HepG2 (cell line): ENCODE data around the gene NCOA4. TPM values are rescaled to one million over a fixed set of nuclear protein-coding genes. Genes with fewer than 3 reads are reported as not detected.
A peak's percentile ranks its signal among the peaks of the same experiment; 100 is the strongest.

Experiments
- BORCS8-MEF2B ChIP-seq: sonication (generic); formaldehyde crosslinking; IDR thresholded peaks from 2 replicates; pipeline ENCODE4 v1.8.0; 2022; ENCODE audit warnings: mild to moderate bottlenecking, missing genetic modification reagents
- CC2D1A ChIP-seq: sonication (generic); formaldehyde crosslinking; IDR thresholded peaks from 2 replicates; pipeline ENCODE4 v1.8.1; 2023; ENCODE audit warnings: mild to moderate bottlenecking, missing genetic modification reagents
- DMAP1 ChIP-seq: IDR thresholded peaks from 2 replicates; pipeline ENCODE4 v1.6.1; 2016
- ELF1 ChIP-seq: sonication (generic); formaldehyde crosslinking; IDR thresholded peaks from 2 replicates; pipeline ENCODE4 v1.4.0; 2020; ENCODE audit warnings: missing genetic modification reagents
- EZH2 ChIP-seq: conservative IDR thresholded peaks from 2 replicates; pipeline ENCODE4 v1.6.1; 2012; ENCODE audit warnings: mild to moderate bottlenecking, low read depth, low read length, moderate library complexity
- FOXC1 ChIP-seq: sonication (generic); formaldehyde crosslinking; IDR thresholded peaks from 2 replicates; pipeline ENCODE4 v1.8.0; 2022; ENCODE audit warnings: mild to moderate bottlenecking, missing genetic modification reagents, borderline replicate concordance
- MAF1 ChIP-seq: sonication (generic); formaldehyde crosslinking; IDR thresholded peaks from 2 replicates; pipeline ENCODE4 v1.5.0; 2020; ENCODE audit warnings: missing genetic modification reagents, borderline replicate concordance
- MLLT10 ChIP-seq: sonication (generic); formaldehyde crosslinking; IDR thresholded peaks from 2 replicates; pipeline ENCODE4 v1.4.0; 2020; ENCODE audit warnings: missing genetic modification reagents
- NAIF1 ChIP-seq: sonication (generic); formaldehyde crosslinking; IDR thresholded peaks from 2 replicates; pipeline ENCODE4 v1.5.0; 2020; ENCODE audit warnings: mild to moderate bottlenecking, missing genetic modification reagents, borderline replicate concordance
- RAD21 ChIP-seq: fragments of 450-650 bp; formaldehyde crosslinking; IDR thresholded peaks from 2 replicates; pipeline ENCODE4 v1.5.0; 2020; ENCODE audit warnings: mild to moderate bottlenecking
- SALL1 ChIP-seq: sonication (generic); formaldehyde crosslinking; IDR thresholded peaks from 2 replicates; pipeline ENCODE4 v1.8.0; 2022; ENCODE audit warnings: mild to moderate bottlenecking, missing genetic modification reagents
- SMAD1 ChIP-seq: sonication (generic); formaldehyde crosslinking; IDR thresholded peaks from 2 replicates; pipeline ENCODE4 v1.4.0; 2020; ENCODE audit warnings: missing genetic modification reagents, low read depth, mild to moderate bottlenecking, borderline replicate concordance
- SOX5 ChIP-seq: IDR thresholded peaks from 2 replicates; pipeline ENCODE4 v1.6.1; 2016; ENCODE audit warnings: borderline replicate concordance
- THYN1 ChIP-seq: sonication (generic); formaldehyde crosslinking; IDR thresholded peaks from 2 replicates; pipeline ENCODE4 v1.8.1; 2023; ENCODE audit warnings: low read depth, mild to moderate bottlenecking, moderate library complexity, missing genetic modification reagents, borderline replicate concordance
- U2AF2 ChIP-seq: fragments of 200-400 bp; formaldehyde crosslinking; IDR thresholded peaks from 2 replicates; pipeline ENCODE4 v1.6.1; 2017; ENCODE audit warnings: low read depth, mild to moderate bottlenecking, low read length
- ZFP36 ChIP-seq: fragments of 150-350 bp; IDR thresholded peaks from 2 replicates; pipeline ENCODE4 v1.6.1; 2018; ENCODE audit warnings: borderline replicate concordance, low read length, low read depth; ENCODE audit not compliant: partially characterized antibody
- ZFP41 ChIP-seq: sonication (generic); formaldehyde crosslinking; IDR thresholded peaks from 2 replicates; pipeline ENCODE4 v1.4.0; 2020; ENCODE audit warnings: mild to moderate bottlenecking, missing genetic modification reagents, borderline replicate concordance
- ZFYVE20 ChIP-seq: sonication (generic); formaldehyde crosslinking; IDR thresholded peaks from 2 replicates; pipeline ENCODE4 v1.8.0; 2023; ENCODE audit warnings: low read depth, mild to moderate bottlenecking, moderate library complexity, missing genetic modification reagents, borderline replicate concordance
- ZMYM3 ChIP-seq: sonication (generic); formaldehyde crosslinking; IDR thresholded peaks from 2 replicates; pipeline ENCODE4 v1.5.1; 2020; ENCODE audit warnings: mild to moderate bottlenecking, missing genetic modification reagents
- ZNF136 ChIP-seq: sonication (generic); formaldehyde crosslinking; IDR thresholded peaks from 2 replicates; pipeline ENCODE4 v1.8.1; 2022; ENCODE audit warnings: low read depth, mild to moderate bottlenecking, moderate library complexity, missing genetic modification reagents
- ZNF143 ChIP-seq: sonication (generic); formaldehyde crosslinking; IDR thresholded peaks from 2 replicates; pipeline ENCODE4 v1.4.0; 2020; ENCODE audit warnings: missing genetic modification reagents
- ZNF350 ChIP-seq: sonication (generic); formaldehyde crosslinking; IDR thresholded peaks from 2 replicates; pipeline ENCODE4 v1.4.0; 2020; ENCODE audit warnings: mild to moderate bottlenecking, low read depth, missing genetic modification reagents, borderline replicate concordance
- ZNF354B ChIP-seq: sonication (generic); formaldehyde crosslinking; IDR thresholded peaks from 2 replicates; pipeline ENCODE4 v1.8.0; 2022; ENCODE audit warnings: mild to moderate bottlenecking, missing genetic modification reagents
- ZNF496 ChIP-seq: sonication (generic); formaldehyde crosslinking; IDR thresholded peaks from 2 replicates; pipeline ENCODE4 v1.8.1; 2023; ENCODE audit warnings: mild to moderate bottlenecking, moderate library complexity, missing genetic modification reagents; ENCODE audit not compliant: insufficient replicate concordance
- ZNF619 ChIP-seq: sonication (generic); formaldehyde crosslinking; IDR thresholded peaks from 2 replicates; pipeline ENCODE4 v1.4.0; 2020; ENCODE audit warnings: mild to moderate bottlenecking, missing genetic modification reagents
- ZNF780A ChIP-seq: sonication (generic); formaldehyde crosslinking; IDR thresholded peaks from 2 replicates; pipeline ENCODE4 v1.8.0; 2022; ENCODE audit warnings: mild to moderate bottlenecking, missing genetic modification reagents, moderate library complexity
- ZNF800 ChIP-seq: sonication (generic); formaldehyde crosslinking; IDR thresholded peaks from 2 replicates; pipeline ENCODE4 v1.4.0; 2020; ENCODE audit warnings: missing genetic modification reagents
- polyA plus RNA-seq, 8 experiments: library from polyadenylated mRNA; depleted of rRNA in 3 of 8; stranded (reverse) in 7 of 8; unstranded in 1 of 8; fragments of >200 nt; fragmentation: Illumina TruSeq in 4 of 8; extraction: Trizol in 4 of 8; gene quantifications; 2 replicates each; pipeline versions ENCODE4 v1.2.1 to v1.2.3, GENCODE V29; 2011 to 2016; ENCODE audit warnings: low read depth in 4 of 8, missing spikeins in 1 of 8, mixed read lengths in 1 of 8; ENCODE audit not compliant: insufficient read depth in 1 of 8
- total RNA-seq, 5 experiments: library from RNA; depleted of rRNA; stranded (reverse); fragments of >200 nt; fragmentation: Illumina TruSeq; extraction: Trizol; gene quantifications; 2 replicates each; pipeline ENCODE4 v1.2.3, GENCODE V29; 2016; ENCODE audit warnings: low read depth in 1 of 5
- TF ChIP-seq, protein P1 (sequence below): sonication (generic); formaldehyde crosslinking; IDR thresholded peaks from 2 replicates; pipeline ENCODE4 v1.4.0; 2020; ENCODE audit warnings: missing genetic modification reagents

Gene NCOA4
- total and polyA plus RNA-seq, 2 of the 13 experiments (the other 11 are each of a cell fraction or from before 2014, with no cell fraction given) = 306 to 400 TPM

- TF ChIP-seq SALL1 (CRISPR knock-in tag) (peak; percentile 97), ZNF780A (no peak), FOXC1 (CRISPR knock-in tag) (peak; percentile 87; the same call in 1 of the 2 replicates), ZNF136 (peak; percentile 93; the same call in 1 of the 2 replicates), ZFP36 (no peak), SMAD1 (CRISPR knock-in tag) (peak; percentile 62; the same call in 1 of the 2 replicates), ZNF354B (CRISPR knock-in tag) (no peak), EZH2 (no peak), ZNF800 (CRISPR knock-in tag) (peak; percentile 83), THYN1 (no peak), BORCS8-MEF2B (peak; percentile 85), DMAP1 (CRISPR knock-in tag) (0 out of 2 replicates have a peak, but pooled peaks have one; percentile 50), RAD21 (peak; percentile 68), ZMYM3 (peak; percentile 84), NAIF1 (CRISPR knock-in tag) (peak; percentile 67; the same call in 1 of the 2 replicates), ZFYVE20 (CRISPR knock-in tag) (no peak), ZNF143 (CRISPR knock-in tag) (peak; percentile 58; the same call in 1 of the 2 replicates), ZNF496 (CRISPR knock-in tag) (no peak), CC2D1A (CRISPR knock-in tag) (0 out of 2 replicates have a peak, but pooled peaks have one; percentile 35), ZNF350 (CRISPR knock-in tag) (peak; percentile 65; the same call in 1 of the 2 replicates), MLLT10 (CRISPR knock-in tag) (peak; percentile 91; the same call in 1 of the 2 replicates), U2AF2 (no peak), MAF1 (CRISPR knock-in tag) (peak; percentile 79; the same call in 1 of the 2 replicates), ZFP41 (CRISPR knock-in tag) (peak; percentile 60; the same call in 1 of the 2 replicates), SOX5 (CRISPR knock-in tag) (peak; percentile 67; the same call in 1 of the 2 replicates), ELF1 (CRISPR knock-in tag) (peak; percentile 54), ZNF619 (CRISPR knock-in tag) (peak; percentile 85)
- TF ChIP-seq, protein P1, sequence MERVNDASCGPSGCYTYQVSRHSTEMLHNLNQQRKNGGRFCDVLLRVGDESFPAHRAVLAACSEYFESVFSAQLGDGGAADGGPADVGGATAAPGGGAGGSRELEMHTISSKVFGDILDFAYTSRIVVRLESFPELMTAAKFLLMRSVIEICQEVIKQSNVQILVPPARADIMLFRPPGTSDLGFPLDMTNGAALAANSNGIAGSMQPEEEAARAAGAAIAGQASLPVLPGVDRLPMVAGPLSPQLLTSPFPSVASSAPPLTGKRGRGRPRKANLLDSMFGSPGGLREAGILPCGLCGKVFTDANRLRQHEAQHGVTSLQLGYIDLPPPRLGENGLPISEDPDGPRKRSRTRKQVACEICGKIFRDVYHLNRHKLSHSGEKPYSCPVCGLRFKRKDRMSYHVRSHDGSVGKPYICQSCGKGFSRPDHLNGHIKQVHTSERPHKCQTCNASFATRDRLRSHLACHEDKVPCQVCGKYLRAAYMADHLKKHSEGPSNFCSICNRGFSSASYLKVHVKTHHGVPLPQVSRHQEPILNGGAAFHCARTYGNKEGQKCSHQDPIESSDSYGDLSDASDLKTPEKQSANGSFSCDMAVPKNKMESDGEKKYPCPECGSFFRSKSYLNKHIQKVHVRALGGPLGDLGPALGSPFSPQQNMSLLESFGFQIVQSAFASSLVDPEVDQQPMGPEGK (CRISPR knock-in tag) = peak; percentile 98
Measured at GRCh38 chr10:46022978-46023702, 7.3 kb downstream of the NCOA4 start (continued).
